COLO829 (cell line): Measurements from ENCODE around the gene ADAMTSL2.

Experiments used
- DNase-seq: peaks from one replicate; pipeline ENCODE4 v3.0.0; 2012; ENCODE audit warnings: low spot score

ADAMTSL2 gene

DNA sequence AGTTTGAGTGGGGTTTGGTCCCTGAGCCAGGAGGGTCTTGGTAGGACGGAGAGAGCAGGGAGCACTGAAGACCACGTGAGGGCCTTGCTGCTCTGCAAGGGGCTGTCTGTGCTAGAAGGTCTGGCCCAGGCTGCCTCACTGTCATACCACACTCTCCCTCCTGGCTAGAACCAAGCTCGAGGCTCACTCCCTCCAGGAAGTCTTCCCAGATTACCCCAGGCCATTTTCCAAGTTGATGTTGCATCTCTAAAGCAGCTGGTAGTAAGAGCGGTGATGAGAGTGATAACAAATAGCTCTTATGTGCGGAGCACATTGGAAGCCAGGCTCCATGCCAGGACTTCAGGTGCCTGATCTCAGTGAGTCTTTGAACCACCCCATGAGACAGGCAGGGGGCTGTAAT, 16.3 kb upstream of the ADAMTSL2 start:
- no peak for DNase-seq

DNA sequence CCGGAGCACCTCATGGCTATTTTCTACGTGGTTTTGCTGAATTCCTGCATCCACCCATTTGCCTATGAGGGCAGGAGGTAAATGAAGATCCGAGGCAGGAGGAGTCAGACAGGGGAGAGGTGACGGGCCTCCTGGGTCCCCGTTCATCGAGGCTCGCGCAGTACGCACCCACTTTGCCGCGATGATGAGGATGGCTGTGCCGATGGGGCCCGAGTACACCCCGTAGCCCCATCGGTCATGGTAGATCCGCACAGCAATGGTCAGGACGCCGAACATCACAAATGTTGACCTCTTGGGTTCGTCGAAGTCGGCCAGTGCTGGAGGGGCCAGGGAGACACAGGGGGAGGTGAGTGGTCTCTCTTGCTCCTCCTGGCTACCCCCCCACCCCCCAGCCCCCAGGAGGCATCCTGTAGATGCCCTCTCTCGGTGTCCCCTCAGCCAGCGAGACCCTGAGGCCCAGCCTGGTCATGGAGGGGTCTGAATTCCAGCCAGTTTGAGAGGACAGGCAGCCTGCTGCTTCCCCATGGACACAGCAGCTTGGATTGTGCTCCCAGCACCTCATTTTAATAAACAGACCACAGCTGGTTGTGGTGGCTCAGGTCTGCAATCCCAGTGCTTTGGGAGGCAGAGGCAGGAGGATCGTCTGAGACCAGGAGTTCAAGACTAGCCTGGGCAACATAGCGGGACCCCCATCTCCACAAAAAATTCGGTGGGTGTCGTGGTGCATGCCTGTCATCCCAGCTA, 15.6 kb upstream of the ADAMTSL2 start:
- DNase-seq, result no peak

DNA sequence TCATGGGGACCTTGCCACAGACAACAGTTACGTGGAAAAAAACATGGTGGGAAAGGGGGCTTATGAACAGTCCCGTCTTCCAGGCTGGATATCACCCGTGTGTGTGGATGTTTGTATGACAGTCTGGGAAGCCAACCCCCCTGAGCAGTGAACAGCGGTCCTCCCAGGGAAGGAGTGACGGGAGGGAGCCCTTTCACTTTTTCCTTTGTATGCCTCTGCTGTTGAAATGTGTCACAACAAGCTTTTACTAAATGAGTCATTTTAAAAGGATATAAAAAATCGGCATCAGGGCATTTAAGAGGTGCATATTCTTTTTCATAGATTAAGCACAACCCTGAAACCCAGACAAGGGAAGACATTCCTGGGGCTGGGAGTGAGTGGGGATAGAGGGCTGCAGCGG, 14.8 kb upstream of the ADAMTSL2 start:
- DNase-seq, result no peak

DNA sequence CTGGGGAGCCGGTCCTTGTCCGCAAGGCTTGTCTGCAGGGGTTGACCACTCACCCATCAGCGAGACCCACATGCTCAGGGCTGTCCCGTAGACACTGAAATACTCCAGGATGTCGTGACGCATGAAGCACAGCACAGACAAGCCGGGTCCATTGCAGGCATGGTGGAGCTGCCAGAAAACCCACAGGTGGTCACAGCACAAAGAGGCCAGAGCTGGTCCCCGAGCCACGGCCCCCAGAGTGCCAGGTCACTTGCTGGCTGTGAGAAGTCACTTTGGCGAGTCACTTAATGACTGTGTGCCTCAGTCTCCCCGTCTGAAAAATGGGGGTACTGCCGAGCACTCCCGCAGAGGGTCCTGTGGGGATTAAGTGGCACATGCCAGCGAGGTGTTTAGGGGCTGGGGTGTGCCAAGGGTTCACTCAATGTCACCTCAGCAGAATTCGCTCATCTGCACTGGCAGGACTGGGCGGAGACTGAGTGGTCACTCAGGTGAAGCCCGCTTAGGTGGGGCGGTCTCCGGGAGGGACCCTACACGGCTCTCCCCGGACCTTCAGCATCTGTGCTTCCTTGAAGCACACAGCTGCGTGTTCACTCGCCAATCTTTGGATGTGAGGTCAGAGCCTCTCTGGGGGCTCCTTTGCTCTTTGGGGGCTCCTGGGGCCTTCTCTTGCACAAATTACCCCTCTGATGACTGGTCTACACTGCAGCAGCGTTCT, 14.2 kb upstream of the ADAMTSL2 start:
- DNase-seq, result no peak

DNA sequence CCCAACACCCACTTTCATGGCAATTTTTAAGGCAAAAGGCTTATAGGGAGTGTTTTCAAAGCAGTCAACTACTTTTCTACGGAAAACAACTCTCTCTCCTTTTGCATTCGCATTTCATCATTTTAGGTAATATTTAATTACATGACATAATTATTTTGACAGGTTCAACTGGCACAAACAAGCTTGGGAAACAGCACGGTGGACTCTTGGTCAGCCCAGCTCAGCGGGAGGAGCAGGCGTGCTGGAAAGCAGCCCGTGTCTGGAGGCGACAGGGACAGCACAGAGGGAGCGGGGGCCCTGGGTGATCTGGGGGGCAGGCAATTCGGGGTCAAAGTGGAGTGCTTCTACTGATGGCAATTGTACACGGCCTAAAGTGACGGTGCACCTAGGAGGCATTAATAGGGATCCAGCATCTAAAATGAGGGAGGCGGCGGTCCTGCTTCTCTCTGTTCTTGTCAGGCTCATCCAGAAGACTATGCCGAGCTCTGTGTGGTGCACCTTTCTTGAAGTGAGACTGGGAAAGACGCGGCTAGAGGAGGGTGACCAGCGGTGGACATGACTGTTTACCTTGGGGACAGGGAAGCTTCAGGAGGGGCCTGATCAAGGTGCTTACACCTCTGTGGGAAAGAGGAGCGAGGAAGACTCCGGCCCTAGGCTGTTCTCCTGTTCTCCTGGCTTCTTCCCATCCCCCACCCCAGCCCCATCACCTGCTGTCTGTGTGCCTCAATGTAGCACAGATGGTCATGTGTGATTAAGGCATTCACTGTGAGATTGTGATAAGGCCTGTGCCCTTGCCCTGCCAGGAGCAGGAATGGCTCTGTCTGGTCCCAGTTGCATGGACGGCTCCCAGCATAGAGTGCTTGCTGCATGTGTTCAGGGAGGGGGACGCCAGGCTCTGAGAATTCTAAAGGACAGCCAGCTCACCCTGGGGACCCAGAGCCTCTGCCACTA, 13.1 kb upstream of the ADAMTSL2 start:
- no peak for DNase-seq

DNA sequence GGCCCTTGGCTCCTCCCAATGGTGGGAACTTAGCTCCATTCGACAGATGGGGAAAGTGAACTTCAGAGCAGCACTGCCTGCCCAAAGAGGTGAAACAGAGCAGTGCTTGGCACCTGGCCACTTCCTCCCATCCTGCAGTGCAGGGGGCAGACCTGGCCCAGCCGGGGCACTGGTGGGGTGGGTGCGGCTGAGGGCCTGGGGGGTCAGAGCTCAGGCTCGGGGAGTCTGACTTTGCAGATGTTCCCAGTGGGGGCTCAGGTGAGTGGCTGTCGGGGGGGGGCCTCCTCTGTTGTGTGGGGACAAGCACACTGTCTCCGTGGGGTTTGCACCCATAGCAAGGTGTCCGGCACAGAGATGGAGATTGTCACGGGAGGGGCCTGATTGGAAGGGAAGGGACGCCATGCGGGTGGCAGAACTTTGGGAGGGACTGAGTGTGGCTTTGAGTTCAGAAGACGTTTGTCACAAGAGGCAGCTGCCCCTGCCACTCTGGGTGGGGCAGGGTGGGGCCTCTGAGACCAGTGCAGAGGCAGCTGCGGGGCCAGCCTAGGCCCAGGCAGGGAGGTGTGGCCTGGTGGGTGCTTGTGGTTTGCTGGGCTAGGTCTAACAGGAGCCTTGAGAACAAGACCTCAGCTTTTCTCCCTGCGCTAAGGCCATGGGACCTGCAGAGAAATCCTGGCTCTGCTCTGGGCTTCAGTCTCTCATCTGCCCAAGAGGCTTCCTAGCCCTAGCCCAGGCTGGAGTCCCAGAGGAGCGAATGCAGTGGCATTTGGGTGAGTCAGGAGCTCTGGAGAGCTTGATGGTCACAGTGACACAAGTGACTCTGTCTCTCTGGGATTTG, 12.2 kb upstream of the ADAMTSL2 start:
- DNase-seq, result no peak

DNA sequence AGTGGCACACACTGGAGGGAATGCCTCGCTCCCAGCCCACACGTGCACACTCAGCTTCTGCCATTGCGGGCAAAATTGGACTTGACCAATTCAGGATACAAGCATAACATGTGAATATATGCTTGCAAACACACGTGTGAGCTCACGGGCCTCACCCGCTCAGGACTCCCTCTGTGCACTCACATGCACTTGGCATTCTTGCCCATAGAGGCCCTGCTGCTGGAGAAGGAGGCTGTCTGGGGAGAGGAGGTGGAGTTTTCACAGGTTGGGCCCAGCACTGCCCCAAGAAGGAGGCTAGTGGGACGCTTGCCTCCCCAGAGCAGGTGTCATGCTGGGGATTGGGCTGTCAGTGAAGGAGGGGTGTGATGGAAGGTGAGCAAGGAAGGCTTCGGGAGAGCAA, 11.4 kb upstream of the ADAMTSL2 start:
- DNase-seq, result no peak

DNA sequence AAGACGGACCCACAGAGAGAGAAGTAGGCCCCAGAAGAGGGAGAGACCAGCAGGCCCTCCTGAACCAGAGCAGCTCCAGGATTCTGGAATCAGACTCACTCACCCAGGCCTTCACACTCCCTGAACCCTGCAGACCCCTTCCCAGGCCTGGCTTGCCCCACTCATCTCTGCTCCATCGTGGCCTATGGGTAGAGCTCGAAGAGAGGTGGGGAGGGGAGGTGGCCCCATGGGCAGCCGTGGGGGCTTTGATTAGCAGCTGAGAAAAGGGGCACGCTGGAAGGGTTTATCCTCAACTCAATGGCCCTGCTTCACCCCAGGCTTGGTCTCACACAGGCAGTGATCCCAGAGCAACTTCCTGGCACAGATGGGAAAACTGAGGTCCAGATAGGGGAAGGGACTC, 10.4 kb upstream of the ADAMTSL2 start:
- DNase-seq, result no peak

DNA sequence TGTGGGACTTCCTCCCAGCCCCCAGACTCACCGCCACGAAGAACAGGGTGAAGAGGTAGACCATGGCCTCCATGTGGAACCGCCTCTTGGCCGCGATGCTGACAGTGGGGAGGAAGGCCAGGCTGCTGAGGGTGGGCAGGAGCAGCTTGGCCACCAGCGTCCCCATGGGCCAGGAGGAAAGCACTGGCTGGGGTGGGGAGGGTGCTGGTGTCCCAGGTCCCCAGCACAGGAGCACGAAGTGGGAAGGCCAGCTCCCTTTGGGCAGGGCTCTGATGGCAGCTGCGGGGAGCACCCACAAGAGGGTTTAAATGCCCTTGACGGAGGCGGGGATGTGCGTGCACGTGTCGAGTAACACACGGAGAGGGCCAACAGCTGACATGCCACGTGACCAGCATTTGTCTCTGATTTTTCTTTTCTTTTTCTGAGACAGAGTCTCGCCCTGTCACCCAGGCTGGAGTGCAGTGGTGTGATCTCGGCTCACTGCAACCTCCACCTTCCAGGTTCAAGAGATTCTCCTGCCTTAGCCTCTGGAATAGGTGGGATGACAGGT, 9.8 kb upstream of the ADAMTSL2 start, which contains the start of gene MYMK:
Gene MYMK, minus strand, starts transcription at position 281 of the 550 bp plus-strand sequence. Its CDS starts 115 bp downstream, at position 166.
- no peak for DNase-seq

DNA sequence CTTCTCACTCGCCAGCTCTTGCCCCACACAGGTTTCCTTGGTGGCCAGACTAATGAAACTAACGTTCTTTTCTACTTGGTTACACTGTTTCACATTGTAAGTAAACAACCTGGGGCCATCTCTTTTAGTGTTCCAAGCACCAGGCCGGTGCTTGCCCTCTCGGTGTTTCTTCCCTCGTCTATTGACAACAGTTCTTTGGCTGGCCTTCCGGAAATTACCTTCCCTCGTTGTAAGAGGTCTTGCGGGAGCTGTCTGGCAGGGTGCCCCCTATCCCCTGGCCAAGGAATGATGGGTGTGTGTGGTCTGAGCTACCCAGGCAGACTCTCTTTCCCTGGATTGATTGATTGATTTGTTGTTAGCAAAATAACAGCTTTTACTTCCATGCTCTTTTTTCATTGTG, 8.8 kb upstream of the ADAMTSL2 start:
- no peak for DNase-seq

DNA sequence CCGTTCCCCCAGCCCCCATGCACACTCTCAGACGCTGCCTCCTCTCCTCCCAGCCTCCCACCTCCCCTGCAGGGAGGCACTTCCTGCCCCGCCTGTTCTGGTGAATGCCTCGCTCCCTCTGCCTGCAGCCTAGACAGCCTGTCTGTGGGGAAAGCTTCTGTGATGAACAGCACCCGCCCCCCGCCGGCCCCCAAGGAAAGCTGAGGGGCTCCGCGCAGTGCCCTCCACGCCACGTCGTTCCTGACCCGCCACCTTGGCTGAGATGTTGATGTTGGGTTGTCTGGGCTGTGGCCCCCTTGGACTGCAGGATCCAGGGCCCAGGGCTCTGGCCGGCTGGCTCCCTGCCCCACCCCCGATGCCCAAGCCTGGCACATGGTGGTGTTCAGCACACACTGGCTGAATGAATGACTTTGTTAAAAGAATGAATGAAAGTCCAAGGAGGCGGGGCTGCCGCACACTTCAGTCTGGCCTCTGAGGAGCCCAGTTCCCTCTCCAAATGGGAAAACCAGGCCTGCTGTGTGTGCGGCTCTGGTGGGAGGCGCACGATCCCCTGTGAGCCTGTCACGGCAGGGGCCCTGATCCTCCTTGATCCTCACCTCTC, 7.7 kb upstream of the ADAMTSL2 start:
- no peak for DNase-seq

DNA sequence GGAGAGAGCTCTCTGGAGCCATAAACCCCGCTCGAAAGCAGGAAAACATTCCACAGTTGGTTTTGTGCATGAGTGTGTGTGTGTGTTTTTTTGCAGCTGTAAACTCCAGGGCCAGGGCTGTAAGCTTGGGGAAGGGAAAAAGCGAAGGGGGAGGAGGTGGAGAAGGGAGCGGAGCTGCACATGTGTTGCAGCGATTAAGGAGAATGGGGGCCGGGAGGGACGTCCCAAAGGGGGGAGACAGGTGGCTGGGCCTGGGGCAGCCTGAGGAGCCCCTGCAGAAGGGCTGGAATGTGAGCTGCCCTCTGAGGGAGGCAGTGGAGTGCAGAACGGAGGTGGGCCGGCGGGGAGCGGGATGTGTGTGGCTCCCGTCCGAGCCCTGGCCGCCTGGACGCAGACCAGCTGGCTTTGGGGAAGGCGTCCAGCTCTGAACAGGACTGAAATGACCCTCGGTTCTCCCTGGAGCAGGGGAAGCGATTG, 7.0 kb upstream of the ADAMTSL2 start:
- DNase-seq, result no peak

DNA sequence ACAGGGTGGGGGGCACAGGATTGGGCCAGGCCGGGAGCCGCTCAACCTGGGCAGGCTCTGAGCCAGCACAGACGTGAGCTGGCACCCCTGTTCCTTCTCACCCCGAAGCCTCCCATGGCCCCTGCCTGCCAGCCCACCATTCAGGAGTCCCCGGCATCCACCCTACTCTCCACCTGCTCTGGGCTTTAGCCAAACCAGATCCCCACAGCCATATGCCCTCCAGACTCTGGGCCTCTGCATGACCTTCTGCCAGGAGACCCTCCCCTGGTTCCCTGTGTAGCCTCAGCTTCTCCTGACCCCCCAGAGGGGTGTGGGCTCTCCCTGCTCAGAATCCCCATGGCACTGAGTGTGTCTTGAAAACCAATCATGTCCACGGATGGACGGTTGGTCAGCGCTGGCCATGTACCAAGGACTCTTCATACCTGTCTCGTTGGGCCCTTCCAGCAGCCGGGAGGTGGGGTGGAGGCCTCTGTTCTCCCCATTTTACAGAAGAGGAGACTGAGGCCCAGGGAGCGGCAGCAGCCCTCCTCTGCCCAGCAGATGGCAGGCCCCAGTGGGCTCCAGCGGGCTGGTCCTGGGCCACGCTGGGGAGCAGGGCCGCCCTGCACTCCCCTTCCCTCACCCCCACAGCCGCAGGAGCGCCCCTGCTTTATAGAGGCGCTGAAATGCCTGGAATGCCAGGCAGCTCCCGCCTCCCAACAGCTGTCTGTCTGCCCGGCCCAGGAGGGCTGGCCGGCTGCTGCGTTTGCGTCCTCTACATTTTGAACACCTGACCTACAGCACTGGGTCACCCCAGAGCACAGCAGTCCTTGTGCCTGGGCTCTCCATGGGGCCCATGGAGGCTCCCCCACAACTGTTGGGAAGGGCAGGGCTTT, 6.3 kb upstream of the ADAMTSL2 start:
- DNase-seq, result no peak

DNA sequence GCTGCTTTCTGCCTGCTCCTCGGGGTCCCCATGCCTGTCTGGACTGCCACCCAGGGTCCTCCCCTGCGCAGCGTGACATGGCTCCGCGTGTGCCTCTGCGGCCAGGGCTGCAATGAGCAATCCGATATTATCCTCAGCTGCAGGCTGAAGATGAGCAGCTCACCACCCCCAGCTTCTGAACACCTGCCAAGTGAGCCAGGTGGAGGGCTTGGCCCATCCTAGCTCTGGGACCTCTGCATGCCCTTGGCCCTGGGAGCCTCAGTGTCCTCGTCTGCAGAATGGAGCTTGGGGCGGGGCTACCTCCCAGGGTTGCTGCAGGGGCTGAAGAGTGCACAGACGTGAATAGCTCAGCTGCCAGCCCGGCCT, 5.6 kb upstream of the ADAMTSL2 start:
- DNase-seq, result no peak

DNA sequence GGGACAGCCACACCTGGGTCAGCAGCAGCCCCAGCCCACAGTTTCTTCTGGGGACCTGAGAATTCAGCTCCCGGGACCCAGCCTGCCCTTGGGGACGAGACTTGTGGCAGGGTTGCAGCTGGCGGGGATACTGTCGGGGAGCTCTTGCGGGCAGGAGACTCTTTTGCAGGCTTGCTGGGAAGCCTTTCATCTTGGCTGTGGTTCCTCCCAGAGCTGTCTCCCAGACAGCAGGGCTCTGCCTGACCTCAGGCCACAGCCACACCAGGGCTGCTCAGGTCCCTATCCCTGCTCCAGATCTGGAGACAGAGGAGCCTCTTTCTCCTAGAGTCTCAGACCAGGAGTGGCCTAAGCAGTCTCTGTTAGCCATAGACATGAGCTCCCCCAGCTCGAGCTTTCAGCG, 5.0 kb upstream of the ADAMTSL2 start:
- no peak for DNase-seq

DNA sequence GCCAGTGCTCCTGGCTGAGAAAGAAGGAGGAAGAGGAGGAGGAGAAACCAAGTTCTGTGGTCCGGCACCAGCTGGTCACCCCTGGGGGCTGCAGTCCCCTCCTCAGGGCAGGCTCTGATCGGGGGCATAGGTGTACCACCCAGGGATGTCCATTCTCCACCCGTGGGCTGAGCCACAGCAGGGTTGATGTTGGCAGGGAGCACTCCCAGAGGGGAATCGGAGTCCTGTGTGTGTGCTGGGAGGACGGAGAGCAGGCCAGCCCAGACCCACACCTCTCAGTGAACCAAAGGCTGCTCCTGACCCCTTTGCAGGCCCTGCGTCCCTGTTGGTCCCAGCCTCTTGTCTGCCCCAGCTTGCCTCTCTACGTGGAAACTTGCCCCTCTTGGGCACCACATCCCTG, 4.6 kb upstream of the ADAMTSL2 start:
- no peak for DNase-seq

DNA sequence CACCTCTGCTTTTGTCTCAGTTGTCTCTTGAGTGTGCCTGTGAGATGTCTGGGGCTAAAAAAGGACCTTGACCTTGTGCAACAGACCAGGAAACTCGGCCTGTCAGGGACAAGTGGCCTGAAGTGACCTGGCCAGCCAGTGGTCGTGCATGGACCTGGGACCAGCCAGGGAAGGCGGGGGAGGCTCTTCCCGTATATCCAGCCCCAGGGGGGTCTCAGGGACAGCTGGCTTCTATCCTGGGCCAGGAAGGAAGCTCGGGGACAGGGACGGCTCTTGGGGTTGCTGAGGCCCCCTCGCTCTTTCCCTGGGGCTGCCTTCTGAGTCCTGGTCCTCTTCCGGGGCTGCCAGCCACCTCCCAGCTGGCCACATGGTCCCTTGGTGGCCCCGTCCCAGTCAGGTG, 3.2 kb upstream of the ADAMTSL2 start:
- DNase-seq, result no peak

DNA sequence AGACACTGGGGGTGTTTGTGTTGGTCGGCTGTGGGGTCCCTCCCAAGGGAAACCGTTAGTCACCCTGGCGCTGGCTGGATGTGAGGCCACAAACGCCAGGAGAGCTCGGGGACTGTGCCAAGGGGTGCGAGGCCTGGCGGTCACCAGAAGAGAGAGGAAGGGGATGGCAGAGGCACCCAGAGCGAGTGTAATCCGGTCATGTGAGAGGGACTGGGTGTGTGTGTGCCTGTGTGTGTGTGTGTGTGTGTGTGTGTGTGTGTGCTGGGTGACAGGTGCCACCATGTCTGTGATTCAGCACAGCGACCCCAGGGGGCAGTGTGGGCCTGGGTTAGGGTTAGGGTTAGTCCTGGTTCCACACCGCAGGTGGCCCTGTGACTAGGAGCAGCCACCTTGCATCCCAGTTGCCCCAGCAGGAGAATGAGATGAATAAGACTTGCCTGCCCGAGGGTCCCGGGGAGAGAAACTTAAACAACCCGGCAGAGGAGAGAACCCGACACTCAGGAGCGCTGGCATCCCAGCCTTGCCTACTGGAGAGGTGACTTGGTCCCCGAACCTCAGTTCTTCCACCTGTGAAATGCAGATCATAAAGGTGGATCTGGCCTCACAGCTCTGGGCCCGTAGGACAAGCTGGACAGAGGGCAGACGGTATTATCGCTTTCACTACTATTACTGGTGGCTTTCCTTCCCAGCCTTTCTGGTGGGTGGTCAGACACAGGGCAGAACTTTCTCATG, 1.4 kb upstream of the ADAMTSL2 start:
- DNase-seq, result no peak

DNA sequence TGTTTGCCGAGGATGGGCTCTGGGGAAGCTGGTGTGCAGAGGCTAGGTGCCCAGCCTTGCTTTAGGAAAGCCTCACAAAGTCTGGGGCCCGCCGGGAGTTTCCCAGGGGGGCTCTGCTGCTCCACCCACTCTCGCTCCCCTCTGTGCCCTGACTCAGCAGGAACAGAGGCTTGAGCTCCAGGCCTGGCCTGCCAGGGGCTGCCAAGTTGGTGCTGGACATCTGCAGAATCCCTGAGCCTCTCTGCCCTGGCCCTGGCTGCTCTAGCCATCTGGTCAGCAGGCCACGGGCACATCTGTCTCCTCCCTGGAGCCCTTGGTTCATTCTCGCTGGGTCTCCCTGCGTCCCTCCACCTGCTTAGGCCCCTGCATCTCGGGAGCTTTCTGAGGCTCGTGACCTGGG, 647 bp upstream of the ADAMTSL2 start:
- no peak for DNase-seq
